HAP-1 (cell line): ENCODE measurements around the gene UBTD1.

Experiments
- DNase-seq, 2 experiments: peaks; one replicate each; pipeline ENCODE4 v3.0.0-alpha.2; 2016 to 2020; ENCODE audit warnings: low spot score in 2 of 2
- H3K27me3 ChIP-seq: fragments of 250-450 bp; sonication (Bioruptor Pico); 2 replicates; pipeline ENCODE4 v1.5.1; 2020; ENCODE audit warnings: low read depth, mild to moderate bottlenecking, moderate library complexity
- H3K36me3 ChIP-seq: fragments of 250-450 bp; sonication (Bioruptor Pico); replicated peaks from 2 replicates; pipeline ENCODE4 v1.5.1; 2020; ENCODE audit warnings: mild to moderate bottlenecking
- H3K4me1 ChIP-seq: fragments of 250-450 bp; sonication (Bioruptor Pico); 2 replicates; pipeline ENCODE4 v1.5.1; 2020; ENCODE audit warnings: mild to moderate bottlenecking
- H3K4me3 ChIP-seq: fragments of 250-450 bp; sonication (Bioruptor Pico); 2 replicates; pipeline ENCODE4 v1.5.1; 2020; ENCODE audit warnings: mild to moderate bottlenecking, moderate library complexity
- H3K9me3 ChIP-seq: fragments of 250-450 bp; sonication (Bioruptor Pico); 2 replicates; pipeline ENCODE4 v1.5.1; 2020; ENCODE audit warnings: mild to moderate bottlenecking, moderate library complexity
- in situ Hi-C: fragments of 300-500 bp; cut with MboI; formaldehyde crosslinking; loops from 3 replicates; pipeline ENCODE4 v1.14.3; 2020; ENCODE audit warnings: low sequenced_read_pairs, inconsistent platforms, mixed read lengths

The UBTD1 gene

GRCh38 chr10:97511711-97512440 is 13.2 kb downstream of the UBTD1 start:
- no peaks in the 10 kb centered on the region for H3K27me3 ChIP-seq
- DNase-seq, result no peak
- in situ Hi-C loops, result no loop called here

GRCh38 chr10:97512993-97513392 is 14.3 kb downstream of the UBTD1 start:
- in situ Hi-C loops, result no loop called here
- H3K4me3 ChIP-seq, result no peak overlapping the region
- no peaks in the 10 kb centered on the region for H3K4me1 ChIP-seq
- no peaks in the 10 kb centered on the region for H3K9me3 ChIP-seq
- DNase-seq, result no peak
- H3K27me3 ChIP-seq, result no peaks in the 10 kb centered on the region
- no peaks in the 10 kb centered on the region for H3K36me3 ChIP-seq

More at GRCh38 chr10:97511711-97512440, 13.2 kb downstream of the UBTD1 start:
- Histone ChIP-seq H3K4me1 (no peaks in the 10 kb centered on the region), H3K9me3 (no peaks in the 10 kb centered on the region), H3K4me3 (no peak overlapping the region), H3K36me3 (no peaks in the 10 kb centered on the region)

GRCh38 chr10:97514344-97514743 is 15.6 kb downstream of the UBTD1 start:
- DNase-seq, result no peak
- H3K27me3 ChIP-seq, result no peaks in the 10 kb centered on the region
- in situ Hi-C loops, result no loop called here
- H3K4me3 ChIP-seq, result no peak overlapping the region
- peaks cover 8% of the 10 kb centered on the region for H3K4me1 ChIP-seq
- H3K9me3 ChIP-seq, result no peaks in the 10 kb centered on the region
- no peaks in the 10 kb centered on the region for H3K36me3 ChIP-seq

- H3K4me3 ChIP-seq, result no peak overlapping the region
- H3K36me3 ChIP-seq, result no peaks in the 10 kb centered on the region
- in situ Hi-C loops, result no loop called here
- H3K4me1 ChIP-seq, result peaks cover 14% of the 10 kb centered on the region
- no peaks in the 10 kb centered on the region for H3K27me3 ChIP-seq
- no peak for DNase-seq
- H3K9me3 ChIP-seq, result no peaks in the 10 kb centered on the region
These were observed 16.7 kb downstream of the UBTD1 start for GRCh38 chr10:97515271-97515978.

- DNase-seq, result no peak
- no peaks in the 10 kb centered on the region for H3K36me3 ChIP-seq
- peaks cover 14% of the 10 kb centered on the region for H3K4me1 ChIP-seq
- H3K9me3 ChIP-seq, result no peaks in the 10 kb centered on the region
- no peaks in the 10 kb centered on the region for H3K27me3 ChIP-seq
- no peak overlapping the region for H3K4me3 ChIP-seq
- in situ Hi-C loops, result no loop called here
These were observed 18.5 kb downstream of the UBTD1 start for GRCh38 chr10:97517096-97517750.

- in situ Hi-C loops, result no loop called here
- Histone ChIP-seq H3K36me3 (no peaks in the 10 kb centered on the region), H3K27me3 (no peaks in the 10 kb centered on the region), H3K9me3 (no peaks in the 10 kb centered on the region), H3K4me1 (peaks cover 14% of the 10 kb centered on the region), H3K4me3 (no peak overlapping the region)
- no peak for DNase-seq
These were observed 19.1 kb downstream of the UBTD1 start for GRCh38 chr10:97517778-97518300.

- DNase-seq, result no peak
- no peaks in the 10 kb centered on the region for H3K27me3 ChIP-seq
- no peak overlapping the region for H3K4me3 ChIP-seq
- in situ Hi-C loops, result no loop called here
- H3K9me3 ChIP-seq, result no peaks in the 10 kb centered on the region
- H3K4me1 ChIP-seq, result peaks cover 14% of the 10 kb centered on the region
- no peaks in the 10 kb centered on the region for H3K36me3 ChIP-seq
These were observed 19.7 kb downstream of the UBTD1 start for GRCh38 chr10:97518301-97519043.

GRCh38 chr10:97519342-97519741 is 20.6 kb downstream of the UBTD1 start:
- Histone ChIP-seq H3K9me3 (no peaks in the 10 kb centered on the region), H3K27me3 (no peaks in the 10 kb centered on the region), H3K4me1 (peaks cover 14% of the 10 kb centered on the region), H3K36me3 (no peaks in the 10 kb centered on the region), H3K4me3 (no peak overlapping the region)
- peak; percentile 60 to 85 for DNase-seq
- in situ Hi-C loops, result no loop called here

- H3K27me3 ChIP-seq, result no peaks in the 10 kb centered on the region
- no peak for DNase-seq
- no peaks in the 10 kb centered on the region for H3K36me3 ChIP-seq
- no peak overlapping the region for H3K4me3 ChIP-seq
- no peaks in the 10 kb centered on the region for H3K9me3 ChIP-seq
- in situ Hi-C loops, result no loop called here
- H3K4me1 ChIP-seq, result peaks cover 14% of the 10 kb centered on the region
These were observed 21.8 kb downstream of the UBTD1 start for GRCh38 chr10:97520520-97520919.

- no peaks in the 10 kb centered on the region for H3K27me3 ChIP-seq
- H3K36me3 ChIP-seq, result no peaks in the 10 kb centered on the region
- H3K9me3 ChIP-seq, result no peaks in the 10 kb centered on the region
- peaks cover 14% of the 10 kb centered on the region for H3K4me1 ChIP-seq
- no peak overlapping the region for H3K4me3 ChIP-seq
- in situ Hi-C loops, result no loop called here
- no peak for DNase-seq
These were observed 22.4 kb downstream of the UBTD1 start for GRCh38 chr10:97520978-97521761.

- no peak for DNase-seq
- no peaks in the 10 kb centered on the region for H3K36me3 ChIP-seq
- in situ Hi-C loops, result no loop called here
These were observed 23.3 kb downstream of the UBTD1 start for GRCh38 chr10:97522071-97522470.

GRCh38 chr10:97522937-97523336 is 24.2 kb downstream of the UBTD1 start:
- peaks cover 14% of the 10 kb centered on the region for H3K4me1 ChIP-seq
- no peak overlapping the region for H3K4me3 ChIP-seq
- no peaks in the 10 kb centered on the region for H3K27me3 ChIP-seq
- no peak for DNase-seq
- no peaks in the 10 kb centered on the region for H3K36me3 ChIP-seq
- in situ Hi-C loops, result no loop called here
- no peaks in the 10 kb centered on the region for H3K9me3 ChIP-seq

More at GRCh38 chr10:97522071-97522470, 23.3 kb downstream of the UBTD1 start:
- H3K4me1 ChIP-seq, result peaks cover 14% of the 10 kb centered on the region
- H3K9me3 ChIP-seq, result no peaks in the 10 kb centered on the region
- no peak overlapping the region for H3K4me3 ChIP-seq
- H3K27me3 ChIP-seq, result no peaks in the 10 kb centered on the region

GRCh38 chr10:97525086-97525485 is 26.4 kb downstream of the UBTD1 start:
- Histone ChIP-seq H3K36me3 (no peaks in the 10 kb centered on the region), H3K9me3 (no peaks in the 10 kb centered on the region), H3K4me1 (no peaks in the 10 kb centered on the region; the same call in 1 of the 2 replicates), H3K4me3 (no peak overlapping the region), H3K27me3 (no peaks in the 10 kb centered on the region)
- in situ Hi-C loops, result no loop called here
- no peak for DNase-seq
